Endodermal cell (in vitro differentiated cells): Measurements from ENCODE around the gene NAA35. TPM values are rescaled to one million over a fixed set of nuclear protein-coding genes. Genes with fewer than 3 reads are reported as not detected.
"Not testable (repeated sequence)": the region's sequence is repeated elsewhere in the genome, so short reads cannot be mapped to it uniquely, and the experiment has no call there.

ENCODE experiments used
- DNase-seq: peaks from one replicate; pipeline ENCODE4 v3.0.0-alpha.2; 2017
- H3K27ac ChIP-seq: 2 replicates; pipeline ENCODE4 v1.5.1; 2013; ENCODE audit warnings: mild to moderate bottlenecking, low read depth, low read length, moderate library complexity
- H3K27me3 ChIP-seq: 2 replicates; pipeline ENCODE4 v1.6.1; 2013; ENCODE audit warnings: mild to moderate bottlenecking, low read length, moderate library complexity; ENCODE audit not compliant: insufficient read depth, control insufficient read depth, poor library complexity, severe bottlenecking
- H3K36me3 ChIP-seq: 2 replicates; pipeline ENCODE4 v1.7.0; 2013; ENCODE audit warnings: mild to moderate bottlenecking, low read length, moderate library complexity; ENCODE audit not compliant: control insufficient read depth, insufficient read depth
- H3K4me1 ChIP-seq: one replicate; pipeline ENCODE4 v1.7.0; 2013; ENCODE audit warnings: low read length; ENCODE audit not compliant: control insufficient read depth, insufficient read depth
- H3K4me3 ChIP-seq: 2 replicates; pipeline ENCODE4 v1.5.1; 2013; ENCODE audit warnings: mild to moderate bottlenecking, low read length, moderate library complexity
- H3K9ac ChIP-seq: 2 replicates; pipeline ENCODE4 v1.6.1; 2013; ENCODE audit warnings: mild to moderate bottlenecking, low read length, moderate library complexity; ENCODE audit not compliant: poor library complexity, severe bottlenecking; ENCODE audit errors: extremely low read depth
- H3K9me3 ChIP-seq: 2 replicates; pipeline ENCODE4 v1.6.1; 2013; ENCODE audit warnings: mild to moderate bottlenecking, low read length, moderate library complexity; ENCODE audit not compliant: control insufficient read depth
- H3K27ac Mint-ChIP-seq: 2 replicates; pipeline ENCODE4 v1.8.0; 2020; ENCODE audit warnings: mixed read lengths
- H3K27me3 Mint-ChIP-seq: 2 replicates; pipeline ENCODE4 v1.8.0; 2021; ENCODE audit warnings: mild to moderate bottlenecking, mixed read lengths; ENCODE audit not compliant: insufficient read depth
- H3K36me3 Mint-ChIP-seq: 2 replicates; pipeline ENCODE4 v1.8.0; 2020; ENCODE audit warnings: low read depth, mixed read lengths
- H3K4me1 Mint-ChIP-seq: 2 replicates; pipeline ENCODE4 v1.8.0; 2020; ENCODE audit warnings: mixed read lengths
- H3K4me3 Mint-ChIP-seq: 2 replicates; pipeline ENCODE4 v1.8.0; 2020; ENCODE audit warnings: mild to moderate bottlenecking, moderate library complexity, mixed read lengths
- H3K9me3 Mint-ChIP-seq: 2 replicates; pipeline ENCODE4 v1.8.0; 2020; ENCODE audit warnings: mild to moderate bottlenecking, mixed read lengths
- CTCF ChIP-seq: fragments of 200-600 bp; sonication (generic); conservative IDR thresholded peaks from 2 replicates; pipeline ENCODE4 v1.5.0; 2021; ENCODE audit warnings: antibody characterized with exemption, mild to moderate bottlenecking
- WGBS, 2 experiments: methylation state at CpG; one replicate each; pipeline versions ENCODE4 v1.1.5 to v1.1.7; 2013; ENCODE audit warnings: missing lambda C conversion rate in 2 of 2, mixed read lengths in 1 of 2; ENCODE audit not compliant: insufficient coverage in 1 of 2, insufficient read length in 1 of 2; 5-methylcytosine and 5-hydroxymethylcytosine counted together
- total RNA-seq, 2 donors: library from RNA; stranded (reverse); fragmentation: NEBNext Ultra II Directional in 1 of 2; extraction: Animal tissue kit (Norgen Biotek cat#: 25700) in 1 of 2; gene quantifications; 2 replicates in 1 of 2; 3 replicates in 1 of 2; pipeline ENCODE4 v1.2.1, GENCODE V29; 2021

Gene NAA35
- total RNA-seq, 2 donors from 2014 or later: 30.3 to 31.4 TPM

GRCh38 chr9:85971731-85972130 lies 30.8 kb downstream of the NAA35 start:
- no peak for DNase-seq
- Mint-ChIP-seq H3K36me3 (peaks cover 60% of the 10 kb centered on the region), H3K9me3 (no peaks in the 10 kb centered on the region), H3K4me3 (no peak overlapping the region), H3K27ac (no peak overlapping the region), H3K4me1 (peaks cover 8% of the 10 kb centered on the region), H3K27me3 (no peaks in the 10 kb centered on the region)
- no peaks in the 10 kb centered on the region for H3K9me3 ChIP-seq
- no peaks in the 10 kb centered on the region for H3K27me3 ChIP-seq
- peaks cover 70% of the 10 kb centered on the region for H3K36me3 ChIP-seq
- no peak for TF ChIP-seq CTCF
- no peaks in the 10 kb centered on the region for H3K4me1 ChIP-seq
- no peak overlapping the region for H3K4me3 ChIP-seq
- H3K9ac ChIP-seq: no peak overlapping the region
- H3K27ac ChIP-seq: no peak overlapping the region

DNA sequence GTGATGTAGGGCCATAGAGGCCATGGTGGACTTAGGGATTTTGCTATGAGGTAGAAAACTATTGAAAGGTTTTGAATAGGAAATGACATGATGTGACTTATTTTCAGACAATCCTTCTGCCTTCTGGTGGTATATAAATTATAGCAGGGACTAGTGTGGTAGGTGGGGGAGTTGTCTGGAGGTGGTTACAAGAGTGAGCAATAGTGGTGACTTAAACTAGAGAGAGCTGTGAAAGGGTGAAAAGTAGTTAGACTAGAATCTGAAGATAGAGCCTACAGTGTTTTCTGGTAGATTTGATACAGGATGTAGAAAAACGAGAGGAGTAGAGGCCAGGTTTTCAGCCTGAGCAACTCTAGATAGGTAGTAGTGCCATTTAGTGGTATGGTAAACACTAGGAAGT lies 32.3 kb downstream of the NAA35 start:
- no peak for DNase-seq
- Mint-ChIP-seq H3K4me1 (peaks cover 8% of the 10 kb centered on the region), H3K9me3 (no peaks in the 10 kb centered on the region), H3K27me3 (no peaks in the 10 kb centered on the region), H3K27ac (peak overlapping the region; percentile 49), H3K4me3 (no peak overlapping the region), H3K36me3 (peaks cover 61% of the 10 kb centered on the region)
- no peaks in the 10 kb centered on the region for H3K9me3 ChIP-seq
- no peak overlapping the region for H3K9ac ChIP-seq
- TF ChIP-seq CTCF: no peak
- no peaks in the 10 kb centered on the region for H3K27me3 ChIP-seq
- no peaks in the 10 kb centered on the region for H3K4me1 ChIP-seq
- H3K4me3 ChIP-seq: no peak overlapping the region
- no peak overlapping the region for H3K27ac ChIP-seq
- H3K36me3 ChIP-seq: peaks cover 79% of the 10 kb centered on the region
- WGBS, 2 experiments: 80 to 88% methylated on average over 1 of the region's 1 CpG

- H3K4me1 Mint-ChIP-seq: not testable (repeated sequence)
- H3K36me3 Mint-ChIP-seq: peaks cover 63% of the 10 kb centered on the region
These were observed 33.2 kb downstream of the NAA35 start for GRCh38 chr9:85974055-85974547.

DNA sequence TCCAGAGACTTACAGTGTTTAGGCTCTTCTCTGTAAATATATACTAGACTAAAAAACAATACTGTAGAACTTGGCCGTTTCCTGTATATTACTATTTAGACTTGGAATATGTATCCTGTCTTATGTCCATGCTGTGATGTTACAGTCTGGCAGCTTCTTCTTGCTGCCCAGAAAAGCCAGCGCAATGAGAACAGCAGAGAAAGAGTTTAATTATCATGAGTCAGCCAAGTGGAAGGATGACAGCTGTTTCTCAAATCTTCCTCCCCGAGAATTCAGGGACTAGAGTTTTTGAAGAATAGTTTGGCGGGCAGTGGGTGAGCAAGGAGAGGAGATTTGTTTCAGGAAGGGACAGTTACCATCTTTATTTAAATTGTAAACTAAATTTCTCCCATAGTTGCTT lies 37.5 kb downstream of the NAA35 start:
- H3K4me1 Mint-ChIP-seq: no peaks in the 10 kb centered on the region
- no peak overlapping the region for H3K4me3 Mint-ChIP-seq
- DNase-seq: no peak
- no peak overlapping the region for H3K27ac Mint-ChIP-seq
- Histone ChIP-seq H3K9me3 (no peaks in the 10 kb centered on the region), H3K27me3 (no peaks in the 10 kb centered on the region), H3K36me3 (peaks cover 90% of the 10 kb centered on the region), H3K4me3 (no peak overlapping the region), H3K27ac (no peak overlapping the region), H3K9ac (no peak overlapping the region), H3K4me1 (no peaks in the 10 kb centered on the region)
- H3K27me3 Mint-ChIP-seq: no peaks in the 10 kb centered on the region
- 90 to 96% methylated on average over 2 to 4 of the region's 4 CpGs for WGBS, 2 experiments
- peaks cover 61% of the 10 kb centered on the region for H3K36me3 Mint-ChIP-seq
- no peaks in the 10 kb centered on the region for H3K9me3 Mint-ChIP-seq
- TF ChIP-seq CTCF: no peak

More at GRCh38 chr9:85974055-85974547, 33.2 kb downstream of the NAA35 start:
- H3K36me3 ChIP-seq: peaks cover 82% of the 10 kb centered on the region
- not testable (repeated sequence) for H3K4me3 Mint-ChIP-seq, H3K4me1 ChIP-seq, H3K27me3 ChIP-seq, DNase-seq, H3K9me3 Mint-ChIP-seq, H3K4me3 ChIP-seq, H3K27ac ChIP-seq, H3K27ac Mint-ChIP-seq, H3K9ac ChIP-seq, H3K27me3 Mint-ChIP-seq, H3K9me3 ChIP-seq
- WGBS, 2 experiments: 94 to 98% methylated on average over 5 of the region's 5 CpGs
